Posterior cingulate gyrus (tissue), 11 donors: ENCODE measurements around the gene IQGAP3.
A peak's percentile ranks its signal among the peaks of the same experiment; 100 is the strongest.

Experiments
- DNase-seq, 10 donors: peaks; one replicate each; pipeline versions ENCODE4 v3.0.0 to v3.0.0-alpha.2; 2020 to 2021; ENCODE audit warnings: mixed read lengths in 3 of 10
- intact Hi-C: fragments of 100-400 bp; cut with DNase I; formaldehyde crosslinking; loops from one replicate; pipeline ENCODE4 v1.15.1; 2023

Gene IQGAP3

DNA sequence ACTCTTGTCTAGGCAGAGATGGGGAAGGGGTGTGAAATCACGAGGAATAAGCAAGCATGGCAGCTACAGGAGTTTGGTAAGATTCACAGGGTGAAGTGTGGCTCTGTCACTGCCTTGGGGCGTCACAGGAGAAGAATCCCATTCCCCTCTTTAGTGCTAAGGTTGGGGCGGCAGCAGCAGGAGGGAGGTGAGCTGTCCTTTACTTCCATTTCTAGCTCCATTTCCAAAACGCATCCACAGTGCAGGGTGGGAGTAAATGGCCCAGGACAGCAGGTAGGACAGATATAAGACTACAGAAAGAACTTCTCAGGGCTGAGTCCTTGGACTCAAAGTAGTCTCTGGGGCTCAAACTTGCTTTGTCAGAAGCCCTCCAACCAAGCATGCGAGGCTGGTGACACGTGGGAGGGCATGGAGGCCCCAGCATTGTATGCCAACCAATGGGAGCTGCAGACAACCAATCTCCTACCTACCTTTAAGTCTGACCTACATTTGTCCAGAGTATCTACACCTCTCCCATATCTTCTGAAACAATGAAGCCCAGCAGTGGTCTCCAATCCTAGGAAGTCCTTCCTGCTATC, 80.3 kb downstream of the IQGAP3 start:
- intact Hi-C loops: no loop called here
- DNase-seq: peak in 2 of 10 donors; percentile 2 to 45

- peak in 2 of 10 donors; percentile 61 to 64 for DNase-seq
- intact Hi-C loops: no loop called here
Measured at GRCh38 chr1:156491151-156491949, 81.0 kb downstream of the IQGAP3 start.

DNA sequence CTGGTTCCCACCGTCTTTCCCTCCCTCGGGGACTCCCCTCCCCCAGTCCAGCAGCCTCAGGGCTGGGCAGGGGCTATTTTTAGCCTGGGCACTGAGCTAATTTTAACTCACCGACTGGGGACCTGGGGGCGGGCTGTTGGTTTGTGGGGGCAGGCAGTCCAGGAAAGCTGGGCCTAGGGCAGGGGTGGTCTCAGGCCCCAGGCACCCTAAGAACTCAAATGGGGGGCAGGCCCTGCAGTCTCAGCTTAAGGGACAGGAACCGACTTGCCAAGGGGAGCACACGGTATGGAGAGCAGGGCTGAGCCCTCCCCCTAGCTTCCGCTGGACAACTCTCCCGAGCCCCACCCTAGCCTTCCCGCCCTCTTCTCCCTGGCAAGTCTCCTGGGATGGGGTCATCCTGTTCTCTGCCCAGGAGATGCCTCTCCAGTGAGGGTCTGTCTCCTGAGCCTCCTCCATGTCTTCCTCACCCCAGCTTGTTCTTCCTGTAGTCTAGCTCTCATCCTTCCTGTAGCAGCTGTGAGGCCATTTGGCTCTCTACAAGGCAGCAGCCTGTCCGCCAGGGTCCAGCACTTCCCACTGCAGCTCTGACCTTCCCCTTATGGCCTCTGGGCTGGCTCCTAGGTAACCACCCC, 81.8 kb downstream of the IQGAP3 start:
- intact Hi-C loops: no loop called here

DNA sequence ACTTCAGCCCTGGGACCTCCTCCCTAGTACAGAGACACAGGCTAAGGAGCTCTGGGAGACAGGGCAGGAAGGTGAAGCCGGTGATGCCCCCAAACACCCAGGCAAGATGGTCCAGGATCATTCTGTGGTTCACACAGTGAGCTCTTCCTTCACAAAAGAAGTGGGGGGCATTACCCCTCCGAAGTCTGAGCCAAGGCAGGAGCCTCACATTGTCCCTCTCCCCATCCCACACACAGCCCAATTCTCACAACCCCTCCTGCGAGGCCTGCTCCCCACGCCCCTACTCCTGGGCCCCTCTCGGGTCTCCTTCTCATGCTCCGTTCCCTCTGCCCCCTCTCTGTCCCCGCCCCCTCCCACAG, 82.5 kb downstream of the IQGAP3 start:
- DNase-seq: no peak
- intact Hi-C loops: loop anchor here (10.0 kb wide), 1 partner anchor 115 kb away; the partner anchor contains the start of gene GPATCH4

More for the DNA sequence above, 81.8 kb downstream of the IQGAP3 start:
- DNase-seq: peak in 2 of 10 donors; percentile 37 to 78

DNA sequence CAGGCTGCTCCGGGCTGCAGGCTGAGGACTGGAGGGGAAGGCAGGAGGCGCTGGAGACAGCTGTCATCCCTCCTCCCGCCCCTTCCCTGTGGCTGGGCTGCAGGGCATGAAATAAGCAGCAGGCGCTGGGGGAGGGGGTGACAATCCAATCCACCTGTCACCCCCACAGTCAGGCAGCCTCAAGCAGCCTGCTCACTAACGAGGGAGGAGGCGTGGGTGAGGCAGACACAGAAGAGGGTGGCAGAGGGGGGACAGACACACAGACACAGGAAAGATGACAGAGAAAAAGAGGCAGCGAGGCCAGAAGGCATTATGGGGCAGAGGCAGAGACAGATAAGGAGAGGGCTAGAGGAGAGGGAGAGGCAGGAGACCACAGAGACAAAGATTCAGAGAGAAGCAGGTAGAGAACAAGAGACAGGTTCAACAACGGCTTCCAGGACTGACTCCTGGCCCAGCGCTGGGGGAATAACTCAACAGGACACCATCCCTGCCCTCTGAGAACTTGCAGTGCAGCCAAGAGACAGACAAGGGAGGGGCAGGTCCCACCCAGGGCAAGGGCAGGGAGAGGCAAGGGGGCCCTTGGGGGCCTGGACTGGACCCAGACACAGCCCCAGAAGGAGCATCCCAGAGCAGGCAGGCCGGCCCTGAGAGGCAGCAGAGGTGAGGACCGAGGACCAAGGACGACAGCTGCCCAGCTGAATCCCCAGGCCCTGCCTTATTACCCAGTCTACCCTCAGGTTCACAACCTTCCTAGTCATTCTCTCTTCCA, 83.0 kb downstream of the IQGAP3 start:
- intact Hi-C loops: loop anchor here (10.0 kb wide), 1 partner anchor 115 kb away; the partner anchor contains the start of gene GPATCH4
- DNase-seq: peak; percentile 63 to 97 (median 80)

DNA sequence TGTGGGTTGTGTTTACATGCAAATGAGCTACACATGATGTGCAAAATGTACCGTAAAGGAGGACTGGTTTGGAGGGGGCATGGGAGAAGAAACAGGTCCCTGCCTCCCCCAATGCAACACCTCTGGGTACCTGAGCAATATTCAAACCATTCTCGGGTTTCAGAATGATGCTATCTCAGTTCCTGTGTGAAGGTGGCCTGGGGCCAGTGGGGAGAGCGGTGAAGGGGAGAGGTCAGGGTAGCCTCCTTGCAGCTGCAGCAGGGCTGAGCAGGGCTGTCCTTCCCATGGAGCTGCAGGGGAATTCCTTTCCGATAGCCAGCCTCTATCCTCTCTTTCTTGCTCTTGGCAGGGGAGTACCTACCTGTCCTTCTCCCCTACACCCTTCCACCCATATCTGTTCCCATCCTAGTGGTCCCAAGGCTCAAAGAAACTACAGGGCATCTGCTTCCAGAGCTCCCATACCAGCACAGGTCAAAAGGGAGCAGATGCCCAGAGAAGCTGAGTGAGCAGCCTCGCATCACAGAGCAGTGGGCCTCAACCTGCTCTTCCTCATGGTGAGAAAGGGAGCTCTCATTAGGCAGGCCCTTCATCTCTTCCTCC, 83.7 kb downstream of the IQGAP3 start:
- DNase-seq: peak in 1 of 10 donors; percentile 74
- intact Hi-C loops: loop anchor here (10.0 kb wide), 1 partner anchor 116 kb away; the partner anchor contains the start of gene GPATCH4

DNA sequence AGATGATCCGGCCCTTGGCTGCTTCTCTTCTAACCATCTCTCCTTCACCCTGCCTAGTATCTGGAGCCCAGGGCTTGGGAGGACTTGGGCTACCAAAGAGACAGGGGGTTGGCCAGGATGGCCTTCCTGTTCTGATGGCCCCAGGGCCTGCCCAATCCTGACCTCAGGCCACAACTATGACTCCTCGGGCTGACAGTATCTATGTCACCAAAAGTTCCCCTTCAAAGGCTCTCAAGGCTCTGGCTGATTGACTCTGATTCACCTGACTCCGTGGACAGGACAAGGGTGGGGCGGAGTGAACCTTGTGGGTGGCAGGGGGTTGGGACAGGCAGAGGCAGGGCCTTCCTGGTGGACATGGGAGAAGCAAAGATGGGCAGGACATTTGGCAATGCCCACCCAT, 84.5 kb downstream of the IQGAP3 start:
- intact Hi-C loops: loop anchor here (10.0 kb wide), 1 partner anchor 117 kb away; the partner anchor contains the start of gene GPATCH4
- peak in 2 of 10 donors; percentile 44 to 54 for DNase-seq

DNA sequence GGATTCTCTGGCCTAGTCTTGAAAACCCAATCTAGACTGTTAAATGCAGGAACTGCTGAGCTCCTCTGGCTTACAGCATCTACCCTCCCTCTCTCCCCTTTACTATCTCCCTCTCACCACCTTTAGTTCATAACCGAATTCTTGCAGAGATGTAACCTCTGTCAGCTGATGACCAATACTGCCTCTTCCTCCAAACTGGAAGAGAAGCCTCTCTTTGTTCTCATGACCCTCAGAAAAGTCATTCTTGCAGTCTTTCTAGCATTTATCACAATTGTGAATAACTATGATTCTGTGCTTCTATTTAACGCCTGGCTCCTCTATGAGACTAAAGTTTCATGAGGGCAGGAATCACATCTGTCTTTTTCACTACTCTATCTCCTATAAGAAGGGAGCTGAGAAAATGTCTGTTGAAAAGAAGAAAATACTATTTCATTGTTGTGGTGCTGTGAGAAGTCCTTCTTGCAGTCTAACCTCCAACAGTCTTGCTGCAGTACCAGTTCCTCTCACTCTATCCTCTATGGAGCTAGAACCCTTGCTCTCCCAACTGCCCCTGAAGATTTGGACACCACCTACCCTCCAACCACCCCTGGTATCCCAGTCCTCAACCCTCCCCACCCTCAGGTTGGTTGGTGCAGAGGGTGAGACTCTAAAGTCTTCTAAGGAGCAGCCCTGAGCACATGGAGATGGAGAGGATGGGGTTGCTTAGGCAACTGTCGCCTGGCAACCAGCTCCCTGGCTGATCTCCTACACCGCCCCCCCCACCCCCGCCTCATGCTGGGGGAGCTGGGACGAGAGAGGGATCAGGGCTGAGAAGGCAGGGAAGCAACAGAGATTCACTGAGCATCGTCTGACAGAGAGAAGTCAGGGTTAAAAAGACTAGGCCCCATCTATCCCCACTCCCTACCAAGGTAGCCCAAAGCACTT, 85.7 kb downstream of the IQGAP3 start:
- intact Hi-C loops: loop anchor here (10.0 kb wide), 1 partner anchor 118 kb away; the partner anchor contains the start of gene GPATCH4
- peak in 8 of 10 donors; percentile 55 to 97 (median 80) for DNase-seq

GRCh38 chr1:156485984-156486383, 86.4 kb downstream of the IQGAP3 start:
- DNase-seq: peak in 3 of 10 donors; percentile 9 to 53 (median 50)
- intact Hi-C loops: loop anchor here (10.0 kb wide), 1 partner anchor 119 kb away; the partner anchor contains the start of gene GPATCH4

DNA sequence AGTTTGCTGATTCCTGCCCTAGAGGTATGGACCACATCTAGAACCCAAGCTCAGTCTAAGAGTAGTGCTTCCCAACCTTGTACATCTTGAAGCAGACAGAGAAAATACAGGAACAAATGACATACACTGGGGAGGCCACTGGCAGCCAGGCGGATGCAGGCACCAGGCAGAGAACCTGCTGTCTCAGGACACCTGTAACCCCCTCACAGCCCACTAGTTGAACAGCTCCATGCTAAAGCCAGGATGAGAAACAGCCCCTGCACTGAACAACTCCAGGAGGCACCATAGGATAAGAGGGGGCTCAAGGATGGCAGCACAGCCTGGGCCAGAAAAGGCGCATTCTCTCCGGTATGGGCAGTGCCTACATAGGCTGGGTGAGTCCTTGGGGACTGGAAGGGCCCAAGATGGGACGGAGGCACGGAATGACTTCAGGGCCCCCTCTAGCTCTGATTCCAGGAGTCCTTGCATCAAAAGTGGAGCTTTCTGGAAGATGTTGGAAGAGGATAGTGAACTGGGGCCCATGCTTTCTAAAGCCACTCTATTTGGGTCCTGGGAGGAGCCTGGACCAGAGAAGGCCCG, 87.8 kb downstream of the IQGAP3 start:
- peak in 3 of 10 donors; percentile 31 to 63 (median 49) for DNase-seq
- intact Hi-C loops: loop anchor here (10.0 kb wide), 1 partner anchor 120 kb away; the partner anchor contains the start of gene GPATCH4

DNA sequence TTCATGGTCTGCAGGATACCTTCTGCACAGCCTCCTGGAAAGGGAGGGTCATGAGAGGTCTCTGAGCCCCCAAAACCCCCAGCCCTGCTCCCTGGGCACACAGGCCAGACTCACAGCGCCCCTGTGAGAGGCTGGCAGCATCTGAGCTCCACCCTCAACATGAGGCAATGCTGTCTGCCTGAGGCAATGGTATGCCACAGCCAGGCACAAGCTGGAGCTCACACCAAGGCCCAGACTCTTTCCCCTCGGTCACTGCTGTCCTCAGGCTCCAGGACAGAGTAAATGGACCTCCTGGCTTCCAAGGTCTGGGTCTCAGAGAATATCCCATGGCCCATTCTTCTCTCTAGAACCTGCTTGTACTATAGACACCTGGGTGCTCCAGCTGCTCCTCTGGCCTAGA, 89.0 kb downstream of the IQGAP3 start:
- intact Hi-C loops: loop anchor here (10.0 kb wide), 1 partner anchor 121 kb away; the partner anchor contains the start of gene GPATCH4
- DNase-seq: peak in 2 of 10 donors; percentile 40 to 46

GRCh38 chr1:156482276-156482675, 90.1 kb downstream of the IQGAP3 start:
- peak in 3 of 10 donors; percentile 73 to 90 (median 88) for DNase-seq
- intact Hi-C loops: loop anchor here (10.0 kb wide), 1 partner anchor 123 kb away; the partner anchor contains the start of gene GPATCH4

DNA sequence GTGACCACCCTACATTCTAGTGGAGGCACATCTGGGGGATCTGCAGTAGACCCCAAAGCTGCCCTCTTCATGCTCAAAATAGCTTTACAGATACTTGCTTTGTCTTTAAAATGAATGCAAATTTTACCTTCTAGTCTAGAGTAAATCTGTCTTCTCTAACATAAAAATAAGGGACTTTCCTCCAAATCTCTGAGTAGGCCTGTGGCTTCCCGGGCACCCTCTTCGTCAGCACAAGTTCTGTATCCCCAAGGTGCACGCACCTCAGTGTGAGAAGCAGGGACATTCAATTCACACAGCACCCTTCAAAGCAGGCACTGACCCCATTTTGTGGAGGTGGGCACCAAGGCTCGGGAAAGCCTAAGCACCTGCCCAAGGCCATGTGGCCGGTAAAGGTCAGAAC, 90.8 kb downstream of the IQGAP3 start:
- intact Hi-C loops: loop anchor here (2.0 to 10.0 kb wide), 2 partner anchors 17 to 123 kb away; partner anchors contain the start of gene GPATCH4
- DNase-seq: peak in 2 of 10 donors; percentile 18 to 36

DNA sequence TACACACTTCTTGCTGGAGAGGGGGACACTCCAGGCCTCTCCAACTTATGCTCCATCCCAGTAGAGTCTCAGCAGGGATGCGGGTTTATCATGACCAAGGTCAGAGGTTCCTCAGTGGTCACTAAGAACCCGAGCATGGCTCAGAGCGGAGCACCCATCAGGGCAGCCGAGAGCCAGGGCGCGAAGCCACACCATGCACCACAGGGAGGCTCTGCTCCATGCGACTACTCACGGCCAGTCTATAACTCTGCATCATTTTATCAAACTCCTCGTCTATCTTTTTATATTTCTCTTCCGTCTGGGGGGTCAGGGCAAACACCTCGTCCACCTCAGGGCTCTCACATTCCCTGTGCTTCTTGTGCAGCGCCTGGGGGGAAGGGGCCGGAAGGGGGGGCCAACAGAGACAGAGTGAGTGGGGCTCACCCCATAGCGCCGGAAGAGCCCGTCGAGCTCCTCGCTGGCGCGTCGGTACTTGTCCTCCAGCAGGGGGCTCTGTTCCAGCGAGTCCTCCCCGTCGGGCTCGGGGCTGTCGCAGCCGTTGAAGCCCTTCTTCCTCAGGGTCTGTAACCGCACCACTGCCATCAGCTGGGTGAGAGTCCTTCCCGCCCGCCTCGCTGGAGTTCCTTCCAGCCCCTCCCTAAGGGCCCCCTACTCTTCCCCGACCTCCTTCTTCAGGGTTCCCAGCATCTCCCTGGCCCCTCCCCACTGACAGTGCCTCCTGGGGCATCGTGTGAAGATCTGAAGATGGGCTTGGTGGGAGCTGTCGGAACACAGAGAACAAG, 91.8 kb downstream of the IQGAP3 start:
- intact Hi-C loops: loop anchor here (2.0 to 10.0 kb wide), 2 partner anchors 18 to 124 kb away; partner anchors contain the start of gene GPATCH4
- peak in 4 of 10 donors; percentile 65 to 93 (median 84) for DNase-seq

DNA sequence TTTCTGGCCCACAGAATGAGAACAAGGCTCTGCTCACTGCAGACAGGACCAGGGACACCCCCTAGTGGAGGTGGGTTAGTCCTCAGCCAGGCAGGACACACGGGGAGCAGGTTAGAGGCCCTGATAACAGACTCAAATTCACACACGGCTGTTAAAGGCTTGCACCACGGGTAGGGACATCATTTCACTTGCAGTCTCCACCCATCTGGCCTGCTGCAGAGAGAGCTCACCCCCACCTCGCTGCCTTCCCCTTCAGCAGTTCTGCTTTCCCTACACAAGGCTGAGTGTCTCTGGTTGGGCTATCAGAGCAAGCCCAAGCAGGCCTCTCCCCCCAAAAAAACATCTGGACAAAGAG, 92.4 kb downstream of the IQGAP3 start:
- peak in 2 of 10 donors; percentile 65 to 68 for DNase-seq
- intact Hi-C loops: loop anchor here (2.0 to 10.0 kb wide), 2 partner anchors 19 to 125 kb away; partner anchors contain the start of gene GPATCH4

GRCh38 chr1:156479093-156480015, 93.0 kb downstream of the IQGAP3 start:
- intact Hi-C loops: loop anchor here (2.0 to 10.0 kb wide), 2 partner anchors 19 to 125 kb away; partner anchors contain the start of gene GPATCH4
- peak in 2 of 10 donors; percentile 60 to 67 for DNase-seq
